Effector memory CD8-positive, alpha-beta T cell (primary cell): ENCODE data around the gene COX20.

Experiments used
- ATAC-seq: fragments of 150-1000 bp; cut with Tn5 transposase; replicated peaks from 2 replicates; pipeline ENCODE4 v1.10.0; 2021; ENCODE audit warnings: mild to moderate bottlenecking, moderate library complexity
- DNase-seq, 3 experiments: peaks; one replicate each; pipeline ENCODE4 v3.0.0; 2021
- H3K27ac Mint-ChIP-seq, 2 donors: one replicate each; pipeline ENCODE4 v1.8.0; 2022; ENCODE audit warnings: mild to moderate bottlenecking in 2 of 2, mixed read lengths in 2 of 2, moderate library complexity in 2 of 2
- H3K27me3 Mint-ChIP-seq, 2 donors: one replicate each; pipeline ENCODE4 v1.8.0; 2022; ENCODE audit warnings: mixed read lengths in 2 of 2
- H3K36me3 Mint-ChIP-seq: one replicate; pipeline ENCODE4 v1.8.0; 2022; ENCODE audit warnings: mild to moderate bottlenecking, moderate library complexity, mixed read lengths; ENCODE audit not compliant: insufficient read depth
- H3K4me1 Mint-ChIP-seq, 2 donors: one replicate each; pipeline ENCODE4 v1.8.0; 2022; ENCODE audit warnings: low read depth in 2 of 2, mixed read lengths in 2 of 2
- H3K4me3 Mint-ChIP-seq, 2 donors: one replicate each; pipeline ENCODE4 v1.8.0; 2022; ENCODE audit warnings: mild to moderate bottlenecking in 2 of 2, mixed read lengths in 2 of 2, moderate library complexity in 2 of 2
- H3K9me3 Mint-ChIP-seq, 2 donors: one replicate each; pipeline ENCODE4 v1.8.0; 2022; ENCODE audit warnings: mixed read lengths in 2 of 2

The COX20 gene

DNA sequence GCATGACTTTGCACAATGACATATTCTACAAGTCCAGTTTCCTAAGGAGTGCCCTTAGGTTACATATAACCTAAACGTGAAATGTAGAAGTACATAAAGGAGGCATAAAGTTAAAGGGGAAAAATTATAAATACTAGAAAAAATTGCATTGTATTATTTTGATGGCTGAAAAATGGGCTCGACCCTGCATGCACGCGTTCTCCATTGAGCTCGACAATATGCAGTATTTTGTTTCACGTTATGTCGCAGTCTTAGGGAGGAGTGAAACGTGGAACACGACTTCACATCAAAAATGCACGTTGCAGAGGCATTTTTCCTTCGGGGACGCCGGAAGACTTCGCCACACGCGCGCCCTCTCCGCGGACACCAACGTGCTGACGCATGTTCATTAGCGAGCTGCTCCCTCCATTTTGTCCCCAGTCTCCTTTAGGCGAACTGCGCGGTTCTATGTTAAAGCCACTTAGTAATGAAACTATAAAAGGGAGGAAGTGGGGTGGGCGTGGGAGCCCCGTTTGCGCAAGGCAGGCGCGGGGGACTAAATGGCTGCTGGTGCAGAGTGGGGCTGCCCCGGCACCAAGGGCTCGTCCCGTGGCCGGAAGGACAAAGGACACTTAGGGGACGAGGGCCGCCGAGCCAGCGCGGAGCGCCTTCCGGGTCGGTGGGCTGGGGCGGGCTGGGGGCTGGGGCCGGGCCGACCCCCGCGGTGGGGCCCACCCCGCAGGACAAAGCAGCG lies 749 bp upstream of the COX20 start:
- ATAC-seq = peak; percentile 75
- peak overlapping the region; percentile 99 for H3K27ac Mint-ChIP-seq
- H3K4me3 Mint-ChIP-seq = peak overlapping the region; percentile 84 to 96
- H3K27me3 Mint-ChIP-seq = no peaks in the 10 kb centered on the region
- peaks cover 52% of the 10 kb centered on the region for H3K36me3 Mint-ChIP-seq
- peaks cover 27 to 46% of the 10 kb centered on the region in 2 donors for H3K4me1 Mint-ChIP-seq
- peak; percentile 86 to 89 (median 88) for DNase-seq
- no peaks in the 10 kb centered on the region for H3K9me3 Mint-ChIP-seq

DNA sequence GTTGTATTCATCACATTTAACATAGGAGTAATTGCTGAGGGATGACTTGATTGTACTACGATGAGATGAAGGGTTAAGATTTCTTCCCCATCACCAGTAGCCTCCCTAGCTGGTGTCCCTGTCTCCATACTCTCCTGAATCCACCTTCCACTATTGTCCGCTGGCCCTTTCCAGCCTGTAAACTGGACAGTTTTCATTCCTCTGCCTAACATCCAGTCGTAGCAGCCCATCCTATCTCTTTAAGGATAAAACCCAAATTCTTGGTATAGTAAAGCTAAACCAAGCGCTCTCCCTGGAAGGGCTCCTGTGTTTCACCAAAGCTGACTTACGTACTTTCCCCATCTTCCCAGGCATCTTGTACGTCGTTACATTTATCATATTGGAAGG lies 670 bp downstream of the COX20 start:
- Mint-ChIP-seq H3K27me3 (no peaks in the 10 kb centered on the region), H3K27ac (peak overlapping the region; percentile 99), H3K4me3 (peak overlapping the region; percentile 84 to 96), H3K4me1 (peaks cover 34 to 59% of the 10 kb centered on the region in 2 donors), H3K9me3 (no peaks in the 10 kb centered on the region), H3K36me3 (peaks cover 67% of the 10 kb centered on the region)
- DNase-seq = peak in 1 of 3 experiments; percentile 5
- ATAC-seq = no peak

DNA sequence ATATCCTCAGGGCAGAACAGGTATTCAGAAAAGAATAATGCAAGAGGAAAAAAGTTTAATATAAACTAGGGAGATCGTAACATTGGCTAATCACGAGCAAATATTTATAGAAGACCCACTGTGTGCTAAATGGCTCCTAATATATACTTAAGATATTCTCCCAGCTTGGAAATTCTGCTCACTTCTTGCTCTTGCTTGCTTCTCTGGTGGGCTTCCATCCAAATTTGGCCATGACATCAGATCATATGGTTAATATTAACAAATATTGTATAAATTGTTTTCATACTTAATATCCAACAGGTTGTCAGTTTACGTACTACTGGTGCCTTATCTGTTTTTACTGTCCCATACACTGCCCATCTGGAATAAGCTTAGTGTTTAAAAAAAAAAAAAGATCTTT lies 1.1 kb downstream of the COX20 start:
- peaks cover 69% of the 10 kb centered on the region for H3K36me3 Mint-ChIP-seq

DNA sequence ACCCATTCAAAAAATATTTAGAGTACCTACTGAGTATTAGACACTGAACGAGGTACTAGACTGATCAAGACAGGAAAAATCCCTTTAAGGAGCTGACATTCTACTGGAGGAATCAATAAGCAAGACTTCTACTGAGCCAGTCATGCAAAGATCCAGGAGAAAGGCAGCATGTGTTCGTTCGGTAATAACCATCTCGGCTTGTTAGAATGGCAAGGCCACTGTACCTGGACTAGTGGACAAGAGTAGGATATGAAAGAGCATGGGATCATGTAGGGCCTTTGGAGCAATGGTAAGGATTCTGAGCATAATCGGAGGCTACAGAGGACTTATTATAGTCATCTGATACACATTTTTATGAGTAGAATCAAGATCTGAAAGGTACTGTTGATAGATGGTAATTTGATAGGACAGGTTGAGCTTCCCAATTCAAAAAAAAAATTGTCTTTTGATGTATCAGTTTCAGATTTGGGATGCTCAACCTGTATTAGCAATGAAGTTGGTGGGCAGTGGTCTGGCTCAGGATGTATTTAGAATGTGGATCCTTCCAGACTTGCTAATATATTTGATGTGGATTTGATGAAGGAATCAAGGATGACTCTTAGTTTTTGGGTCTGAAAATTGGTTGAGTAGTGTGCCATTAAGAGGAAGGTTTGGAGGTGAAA lies 2.3 kb downstream of the COX20 start:
- H3K27me3 Mint-ChIP-seq = no peaks in the 10 kb centered on the region
- peak overlapping the region; percentile 87 to 99 for H3K27ac Mint-ChIP-seq
- no peaks in the 10 kb centered on the region for H3K9me3 Mint-ChIP-seq
- H3K4me1 Mint-ChIP-seq = peaks cover 34 to 60% of the 10 kb centered on the region in 2 donors
- H3K4me3 Mint-ChIP-seq = peak overlapping the region in 1 of 2 donors; percentile 19
- peaks cover 76% of the 10 kb centered on the region for H3K36me3 Mint-ChIP-seq
- DNase-seq (no peak), ATAC-seq (no peak)

More for the DNA sequence above, 1.1 kb downstream of the COX20 start:
- H3K4me1 Mint-ChIP-seq = peaks cover 34 to 60% of the 10 kb centered on the region in 2 donors
- peak overlapping the region; percentile 99 for H3K27ac Mint-ChIP-seq
- ATAC-seq = no peak
- peak overlapping the region; percentile 84 to 96 for H3K4me3 Mint-ChIP-seq
- no peak for DNase-seq
- H3K27me3 Mint-ChIP-seq = no peaks in the 10 kb centered on the region
- H3K9me3 Mint-ChIP-seq = no peaks in the 10 kb centered on the region

DNA sequence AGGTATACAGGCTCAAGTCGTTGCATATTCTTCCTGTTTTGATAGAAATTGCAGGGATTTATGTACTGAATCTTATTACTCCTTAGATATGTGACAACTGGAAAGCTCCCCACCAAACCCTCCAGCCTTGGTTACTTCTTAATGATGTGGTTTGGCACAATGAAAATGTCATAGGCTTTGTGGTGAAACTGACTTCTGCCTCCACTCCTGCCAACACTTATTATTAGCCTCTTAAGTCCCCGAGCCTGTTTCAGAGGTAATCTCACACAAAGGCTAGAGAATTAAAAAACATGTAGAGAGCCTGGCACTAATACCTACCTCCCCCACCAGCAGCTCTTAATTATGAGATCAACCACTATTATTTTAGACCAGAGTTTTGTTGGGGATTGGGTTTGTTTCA lies 4.2 kb downstream of the COX20 start:
- peaks cover 30 to 57% of the 10 kb centered on the region in 2 donors for H3K4me1 Mint-ChIP-seq
- no peaks in the 10 kb centered on the region for H3K27me3 Mint-ChIP-seq
- H3K9me3 Mint-ChIP-seq = no peaks in the 10 kb centered on the region
- no peak for ATAC-seq
- H3K27ac Mint-ChIP-seq = peak overlapping the region; percentile 32 to 38
- H3K36me3 Mint-ChIP-seq = peaks cover 83% of the 10 kb centered on the region
- DNase-seq = no peak
- H3K4me3 Mint-ChIP-seq = no peak overlapping the region

DNA sequence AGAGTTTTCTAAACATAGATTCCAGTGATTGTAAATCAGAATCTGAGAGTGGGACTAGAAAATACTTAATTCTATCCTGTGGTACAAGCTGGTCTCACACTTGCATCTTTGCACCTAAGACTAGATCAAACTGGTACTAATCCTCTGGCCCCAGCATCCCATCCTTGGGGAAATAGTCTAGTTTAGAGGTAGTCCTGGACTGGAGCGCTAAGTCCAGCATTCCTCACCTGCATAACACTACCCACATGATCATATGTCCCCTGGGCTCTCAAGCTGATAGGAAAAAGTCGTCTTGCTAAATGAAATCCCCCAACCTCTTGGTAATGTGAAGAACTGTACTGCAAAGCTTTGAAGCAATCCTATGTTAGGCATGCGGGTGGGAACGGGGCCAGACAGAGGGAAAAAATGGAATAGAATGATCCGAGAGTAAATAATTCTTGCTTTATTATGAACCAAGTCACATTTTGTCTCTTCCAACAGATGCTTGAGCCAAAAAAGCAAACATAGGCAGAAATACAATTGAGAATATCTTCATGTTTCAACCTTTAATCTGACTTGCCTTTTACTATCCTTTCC lies 4.8 kb downstream of the COX20 start:
- peaks cover 29 to 59% of the 10 kb centered on the region in 2 donors for H3K4me1 Mint-ChIP-seq
- no peak for ATAC-seq

DNA sequence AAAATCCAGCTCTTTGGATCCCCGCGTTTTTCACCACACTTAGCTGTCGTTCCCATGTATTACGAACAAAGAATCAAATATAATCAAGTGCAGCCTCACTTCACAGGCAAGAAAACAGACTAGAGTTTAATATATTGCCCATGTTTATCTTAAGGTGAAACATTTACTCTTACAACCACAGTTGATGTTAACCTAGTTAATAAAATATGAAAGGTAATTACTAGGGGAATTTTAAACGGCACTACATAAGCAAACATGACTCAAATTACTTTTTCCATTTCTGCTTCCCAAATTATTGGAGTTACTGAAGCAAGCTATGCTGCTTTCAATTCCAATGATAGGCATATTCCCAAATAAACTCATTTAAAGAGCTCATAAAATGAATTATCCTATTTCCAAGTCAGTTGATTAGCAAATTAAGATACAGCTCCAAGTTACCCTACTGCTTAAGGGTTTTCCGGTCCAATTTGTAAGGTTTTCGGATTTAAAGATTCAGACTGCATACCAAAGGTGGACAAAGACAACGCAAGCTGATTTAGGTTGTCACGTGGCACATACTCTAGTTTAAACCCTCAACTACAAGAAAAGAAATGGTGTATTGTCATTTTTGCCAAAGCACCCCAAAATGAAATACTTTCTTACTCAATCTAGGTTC lies 5.9 kb downstream of the COX20 start:
- no peaks in the 10 kb centered on the region for H3K9me3 Mint-ChIP-seq
- no peaks in the 10 kb centered on the region for H3K27me3 Mint-ChIP-seq
- peak overlapping the region; percentile 8 to 15 for H3K27ac Mint-ChIP-seq
- peaks cover 83% of the 10 kb centered on the region for H3K36me3 Mint-ChIP-seq
- DNase-seq = no peak
- no peak for ATAC-seq
- peaks cover 24 to 59% of the 10 kb centered on the region in 2 donors for H3K4me1 Mint-ChIP-seq
- no peak overlapping the region for H3K4me3 Mint-ChIP-seq

More for the DNA sequence above, 4.8 kb downstream of the COX20 start:
- no peak for DNase-seq
- Mint-ChIP-seq H3K27me3 (no peaks in the 10 kb centered on the region), H3K27ac (peak overlapping the region in 1 of 2 donors; percentile 14), H3K36me3 (peaks cover 83% of the 10 kb centered on the region), H3K9me3 (no peaks in the 10 kb centered on the region), H3K4me3 (no peak overlapping the region)

DNA sequence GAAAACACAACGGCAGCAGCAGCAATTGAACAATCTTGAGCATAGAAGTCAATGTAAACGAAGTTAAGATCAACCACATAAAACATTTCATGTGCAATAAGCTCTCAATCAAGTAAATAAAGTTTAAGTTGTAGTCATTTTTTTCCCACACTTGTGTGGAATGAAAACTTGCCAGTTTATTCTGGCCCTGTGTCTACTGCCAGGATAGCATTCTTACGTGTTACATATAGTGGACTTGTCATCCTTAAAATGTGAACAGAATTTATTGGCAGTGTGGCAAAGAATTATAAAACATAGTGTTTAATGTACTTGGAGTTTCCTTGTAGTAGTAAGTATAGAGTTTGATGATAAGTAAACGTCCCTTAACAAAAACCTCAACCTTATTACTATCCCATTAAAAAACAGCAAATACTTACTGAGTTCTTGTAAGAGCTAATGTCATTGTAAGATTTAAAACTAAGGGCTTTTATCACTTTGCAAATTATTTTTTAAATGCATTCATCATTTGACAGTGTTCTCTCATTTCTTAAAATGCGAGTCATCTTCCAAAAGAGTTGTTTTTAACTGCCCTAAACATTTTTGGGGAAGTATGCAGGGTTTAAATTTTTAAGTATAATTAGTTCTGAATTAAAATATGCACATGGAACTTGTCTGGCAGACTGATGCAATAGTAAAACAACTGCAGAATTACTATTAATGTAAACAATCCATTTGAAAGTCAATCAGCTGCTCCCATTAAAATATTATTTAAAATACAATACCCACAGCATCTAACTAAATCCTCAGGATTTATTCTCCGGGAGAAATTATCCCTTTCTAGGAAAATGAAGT lies 7.9 kb downstream of the COX20 start:
- Mint-ChIP-seq H3K4me1 (peaks cover 14 to 50% of the 10 kb centered on the region in 2 donors), H3K36me3 (peaks cover 95% of the 10 kb centered on the region)

DNA sequence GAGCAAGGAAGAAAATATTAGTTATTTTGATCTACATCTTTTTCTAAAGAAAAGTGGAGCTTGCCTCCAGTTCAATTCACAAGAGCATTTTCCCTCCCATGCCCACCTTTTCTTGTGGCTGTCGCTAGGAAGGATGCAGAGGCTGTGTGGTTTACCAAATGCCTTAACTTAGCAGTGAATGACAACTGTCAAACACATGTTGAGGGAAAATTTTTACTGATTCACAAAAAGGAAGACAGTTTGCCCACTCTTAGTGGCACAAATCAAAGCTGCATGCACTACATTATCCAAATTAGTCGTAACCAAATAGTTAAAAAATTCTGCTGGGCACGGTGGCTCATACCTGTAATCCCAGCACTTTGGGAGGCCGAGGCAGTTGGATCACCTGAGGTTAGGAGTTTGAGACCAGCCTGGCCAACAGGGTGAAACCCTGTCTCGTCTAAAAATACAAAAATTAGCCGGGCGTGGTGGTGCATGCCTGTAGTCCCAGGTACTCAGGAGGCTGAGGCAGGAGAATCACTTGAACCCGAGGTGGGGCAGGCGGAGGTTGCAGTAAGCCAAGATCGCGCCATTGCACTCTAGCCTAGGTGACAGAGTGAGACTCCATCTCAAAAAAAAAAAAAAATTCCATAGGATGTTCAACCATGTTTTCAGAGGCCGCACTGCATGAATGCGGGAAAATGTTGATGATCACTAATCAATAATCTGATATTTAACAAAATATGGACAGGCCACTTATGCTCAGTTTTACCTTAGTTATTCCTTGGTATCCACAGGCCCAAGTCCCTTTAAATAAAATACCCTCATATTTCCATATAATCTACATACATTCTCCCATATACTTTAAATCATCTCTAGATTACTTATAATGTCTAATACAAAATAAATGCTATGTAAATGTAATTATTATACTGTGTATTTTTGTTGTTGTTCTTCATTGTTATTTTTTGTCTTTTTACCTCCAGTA lies 9.0 kb downstream of the COX20 start:
- peaks cover 96% of the 10 kb centered on the region for H3K36me3 Mint-ChIP-seq
- no peaks in the 10 kb centered on the region for H3K9me3 Mint-ChIP-seq
- peak overlapping the region; percentile 5 to 49 for H3K27ac Mint-ChIP-seq
- ATAC-seq (no peak), DNase-seq (no peak)
- peaks cover 12 to 47% of the 10 kb centered on the region in 2 donors for H3K4me1 Mint-ChIP-seq
- no peak overlapping the region for H3K4me3 Mint-ChIP-seq
- no peaks in the 10 kb centered on the region for H3K27me3 Mint-ChIP-seq

More for the DNA sequence above, 7.9 kb downstream of the COX20 start:
- no peak overlapping the region for H3K27ac Mint-ChIP-seq
- ATAC-seq (no peak), DNase-seq (no peak)
- no peaks in the 10 kb centered on the region for H3K27me3 Mint-ChIP-seq
- no peak overlapping the region for H3K4me3 Mint-ChIP-seq
- H3K9me3 Mint-ChIP-seq = no peaks in the 10 kb centered on the region

DNA sequence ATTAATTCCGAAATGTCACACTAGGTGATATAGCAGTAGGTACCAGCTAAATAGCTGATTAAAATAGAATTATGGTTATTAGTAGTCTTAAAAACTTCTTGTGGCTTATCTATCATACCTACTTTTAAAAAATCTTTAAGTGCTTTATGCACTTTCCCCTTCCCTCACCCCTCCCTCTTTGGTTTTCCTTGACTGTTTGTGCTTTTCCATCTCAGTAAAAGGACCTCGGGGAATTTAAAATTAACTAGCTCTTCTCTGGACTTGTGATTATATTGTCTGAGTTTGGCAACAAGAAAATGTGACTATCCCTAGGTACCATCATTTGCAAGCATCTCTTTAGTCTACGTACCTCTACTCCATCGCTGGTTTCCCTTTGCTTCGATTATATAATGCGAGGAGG lies 11.2 kb downstream of the COX20 start:
- H3K27ac Mint-ChIP-seq = peak overlapping the region in 1 of 2 donors; percentile 80

DNA sequence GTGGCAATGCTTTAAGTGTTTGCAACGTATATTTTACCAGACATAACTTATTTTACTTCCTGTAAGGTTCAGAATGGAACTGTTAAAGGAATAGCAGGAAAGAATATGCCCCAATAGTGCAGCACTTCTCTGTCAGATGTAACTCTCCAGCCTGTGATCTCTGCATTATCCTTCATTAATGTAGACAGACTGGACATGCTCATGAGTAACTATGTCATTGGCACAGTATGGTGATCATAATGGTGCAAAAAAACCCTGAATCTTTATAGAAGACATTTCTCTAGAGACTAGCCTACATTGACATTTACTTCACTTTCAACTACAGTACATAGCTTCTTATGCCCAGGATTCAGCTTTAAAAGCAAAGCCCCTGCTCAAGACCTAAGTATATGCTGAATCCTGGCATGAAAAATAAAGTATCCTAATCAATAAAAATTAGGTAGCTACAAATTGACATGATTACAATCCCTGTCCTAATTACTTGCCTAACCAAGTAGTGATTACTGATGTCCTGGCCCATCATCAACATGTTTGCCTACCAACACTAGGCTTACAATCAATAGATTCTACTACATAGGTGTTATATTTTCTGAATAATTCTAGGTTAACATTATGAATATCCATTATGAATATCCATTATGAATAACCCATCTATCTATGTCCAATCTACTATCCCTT lies 13.9 kb downstream of the COX20 start:
- H3K9me3 Mint-ChIP-seq = no peaks in the 10 kb centered on the region
- peaks cover 99% of the 10 kb centered on the region for H3K36me3 Mint-ChIP-seq
- no peak overlapping the region for H3K4me3 Mint-ChIP-seq
- no peaks in the 10 kb centered on the region for H3K27me3 Mint-ChIP-seq
- DNase-seq (no peak), ATAC-seq (no peak)
- peaks cover 19 to 65% of the 10 kb centered on the region in 2 donors for H3K4me1 Mint-ChIP-seq
- H3K27ac Mint-ChIP-seq = peak overlapping the region; percentile 69 to 81

More for the DNA sequence above, 11.2 kb downstream of the COX20 start:
- H3K4me1 Mint-ChIP-seq = peaks cover 6 to 52% of the 10 kb centered on the region in 2 donors
- no peak overlapping the region for H3K4me3 Mint-ChIP-seq
- peaks cover 99% of the 10 kb centered on the region for H3K36me3 Mint-ChIP-seq
- no peak for DNase-seq
- no peaks in the 10 kb centered on the region for H3K9me3 Mint-ChIP-seq
- no peak for ATAC-seq
- H3K27me3 Mint-ChIP-seq = no peaks in the 10 kb centered on the region
